BJ (cell line): Measurements from ENCODE around the gene ROR1. TPM values are rescaled to one million over a fixed set of nuclear protein-coding genes. Genes with fewer than 3 reads are reported as not detected.

Experiments
- CTCF ChIA-PET: fragments of 350-600 bp; formaldehyde crosslinking; extraction: SDS; loops from one replicate; lab custom pipeline; 2021; ENCODE audit warnings: antibody characterized with exemption, inconsistent platforms; lab: Yijun Ruan, JAX
- POLR2A ChIA-PET: fragments of 300-600 bp; sonication (Branson Sonifier 250); formaldehyde crosslinking; extraction: SDS; loops from one replicate; lab custom pipeline; 2021; ENCODE audit warnings: antibody characterized with exemption; lab: Charles Lee
- DNase-seq: peaks from one replicate; pipeline ENCODE4 v3.0.0-alpha.2; 2011; ENCODE audit warnings: low read depth
- H3K27me3 ChIP-seq: 2 replicates; pipeline ENCODE4 v1.6.0; 2011; ENCODE audit warnings: low read length; ENCODE audit not compliant: control insufficient read depth, insufficient read depth
- H3K36me3 ChIP-seq: 2 replicates; pipeline ENCODE4 v1.5.1; 2011; ENCODE audit warnings: low read length; ENCODE audit not compliant: control insufficient read depth, insufficient read depth
- H3K4me3 ChIP-seq: 2 replicates; pipeline ENCODE4 v1.5.1; 2011; ENCODE audit warnings: low read depth, mild to moderate bottlenecking, control low read depth, low read length
- polyA plus RNA-seq: library from polyadenylated mRNA; depleted of rRNA; stranded (reverse); fragments of >200 nt; gene quantifications from 2 replicates; pipeline ENCODE4 v1.2.3, GENCODE V29; 2011
- TF ChIP-seq, protein P1 (sequence below): IDR thresholded peaks from 2 replicates; pipeline ENCODE4 v1.5.1; 2011; ENCODE audit warnings: low read depth, mild to moderate bottlenecking, control low read depth, inconsistent platforms, low read length, moderate library complexity; ENCODE audit not compliant: insufficient read depth

Gene ROR1
- polyA plus RNA-seq, 1 experiment = 4.6 TPM

- no peaks in the 10 kb centered on the region for H3K36me3 ChIP-seq
- no peak overlapping the region for H3K4me3 ChIP-seq
- no peak for DNase-seq
- ChIA-PET CTCF (interaction anchor here (0.6 to 1.4 kb wide), 6 partner anchors 23 to 487 kb away, joined by 3 to 5 read pairs (median 3); no protein-coding TSS in a partner anchor), POLR2A (no interaction called here)
- no peaks in the 10 kb centered on the region for H3K27me3 ChIP-seq
- TF ChIP-seq, protein P1, sequence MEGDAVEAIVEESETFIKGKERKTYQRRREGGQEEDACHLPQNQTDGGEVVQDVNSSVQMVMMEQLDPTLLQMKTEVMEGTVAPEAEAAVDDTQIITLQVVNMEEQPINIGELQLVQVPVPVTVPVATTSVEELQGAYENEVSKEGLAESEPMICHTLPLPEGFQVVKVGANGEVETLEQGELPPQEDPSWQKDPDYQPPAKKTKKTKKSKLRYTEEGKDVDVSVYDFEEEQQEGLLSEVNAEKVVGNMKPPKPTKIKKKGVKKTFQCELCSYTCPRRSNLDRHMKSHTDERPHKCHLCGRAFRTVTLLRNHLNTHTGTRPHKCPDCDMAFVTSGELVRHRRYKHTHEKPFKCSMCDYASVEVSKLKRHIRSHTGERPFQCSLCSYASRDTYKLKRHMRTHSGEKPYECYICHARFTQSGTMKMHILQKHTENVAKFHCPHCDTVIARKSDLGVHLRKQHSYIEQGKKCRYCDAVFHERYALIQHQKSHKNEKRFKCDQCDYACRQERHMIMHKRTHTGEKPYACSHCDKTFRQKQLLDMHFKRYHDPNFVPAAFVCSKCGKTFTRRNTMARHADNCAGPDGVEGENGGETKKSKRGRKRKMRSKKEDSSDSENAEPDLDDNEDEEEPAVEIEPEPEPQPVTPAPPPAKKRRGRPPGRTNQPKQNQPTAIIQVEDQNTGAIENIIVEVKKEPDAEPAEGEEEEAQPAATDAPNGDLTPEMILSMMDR = no peak
These were observed 387.6 kb downstream of the ROR1 start for GRCh38 chr1:64161357-64161941.

GRCh38 chr1:64162151-64162550 lies 388.3 kb downstream of the ROR1 start:
- Histone ChIP-seq H3K27me3 (no peaks in the 10 kb centered on the region), H3K36me3 (no peaks in the 10 kb centered on the region), H3K4me3 (no peak overlapping the region)
- TF ChIP-seq, protein P1 = no peak
- POLR2A ChIA-PET = no interaction called here
- DNase-seq = no peak
- CTCF ChIA-PET = interaction anchor here (1.2 to 3.1 kb wide), 3 partner anchors 18 to 471 kb away, joined by 5 to 14 read pairs (median 8); no protein-coding TSS in a partner anchor

GRCh38 chr1:64162804-64163203 lies 389.0 kb downstream of the ROR1 start:
- Histone ChIP-seq H3K4me3 (no peak overlapping the region), H3K36me3 (no peaks in the 10 kb centered on the region), H3K27me3 (no peaks in the 10 kb centered on the region)
- CTCF ChIA-PET = interaction anchor here (1.2 to 3.1 kb wide), 7 partner anchors 19 to 488 kb away, joined by 3 to 14 read pairs (median 8); partner anchors contain the start of gene ROR1
- DNase-seq = no peak
- POLR2A ChIA-PET = no interaction called here
- TF ChIP-seq, protein P1 = no peak

- H3K4me3 ChIP-seq = no peak overlapping the region
- H3K27me3 ChIP-seq = no peaks in the 10 kb centered on the region
- ChIA-PET POLR2A (no interaction called here), CTCF (interaction anchor here (0.7 to 3.1 kb wide), 14 partner anchors 10 to 501 kb away, joined by 3 to 14 read pairs (median 4); partner anchors contain the start of gene ROR1)
- TF ChIP-seq, protein P1 = no peak
- no peaks in the 10 kb centered on the region for H3K36me3 ChIP-seq
- DNase-seq = no peak
These were observed 389.6 kb downstream of the ROR1 start for GRCh38 chr1:64163431-64163830.

GRCh38 chr1:64163970-64164369 lies 390.2 kb downstream of the ROR1 start:
- CTCF ChIA-PET = interaction anchor here (0.7 to 3.1 kb wide), 15 partner anchors 10 to 502 kb away, joined by 3 to 14 read pairs (median 4); partner anchors contain the start of gene ROR1
- DNase-seq = no peak
- no peaks in the 10 kb centered on the region for H3K27me3 ChIP-seq
- TF ChIP-seq, protein P1 = peak; percentile 75
- H3K4me3 ChIP-seq = no peak overlapping the region
- POLR2A ChIA-PET = no interaction called here
- H3K36me3 ChIP-seq = no peaks in the 10 kb centered on the region
